ENCODE results near the gene CAMTA1.
A peak's percentile ranks its signal among the peaks of the same experiment; 100 is the strongest.
"Not testable (repeated sequence)": the region's sequence is repeated elsewhere in the genome, so short reads cannot be mapped to it uniquely, and the experiment has no call there.

CAMTA1 gene

DNA sequence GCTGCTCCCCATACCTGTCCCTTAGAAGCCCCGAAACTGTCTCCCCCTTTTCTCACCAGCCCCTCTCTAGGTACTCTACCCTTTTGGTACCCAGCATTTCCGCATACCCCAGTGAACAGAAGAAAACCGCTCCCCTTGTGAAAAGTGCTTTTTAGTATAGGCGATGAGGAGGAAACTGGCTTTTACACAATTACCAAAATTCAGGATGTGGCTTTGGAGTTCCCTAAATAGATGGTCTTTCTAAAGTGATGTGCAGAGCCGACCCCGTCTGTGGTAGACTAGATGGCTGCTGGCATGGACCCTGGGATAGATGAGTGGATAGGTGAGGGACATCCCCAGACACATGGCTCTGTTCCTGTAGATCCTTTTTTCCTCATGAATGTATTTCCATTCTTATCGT, 996.2 kb downstream of the CAMTA1 start:
- DNase-seq: no peak

DNA sequence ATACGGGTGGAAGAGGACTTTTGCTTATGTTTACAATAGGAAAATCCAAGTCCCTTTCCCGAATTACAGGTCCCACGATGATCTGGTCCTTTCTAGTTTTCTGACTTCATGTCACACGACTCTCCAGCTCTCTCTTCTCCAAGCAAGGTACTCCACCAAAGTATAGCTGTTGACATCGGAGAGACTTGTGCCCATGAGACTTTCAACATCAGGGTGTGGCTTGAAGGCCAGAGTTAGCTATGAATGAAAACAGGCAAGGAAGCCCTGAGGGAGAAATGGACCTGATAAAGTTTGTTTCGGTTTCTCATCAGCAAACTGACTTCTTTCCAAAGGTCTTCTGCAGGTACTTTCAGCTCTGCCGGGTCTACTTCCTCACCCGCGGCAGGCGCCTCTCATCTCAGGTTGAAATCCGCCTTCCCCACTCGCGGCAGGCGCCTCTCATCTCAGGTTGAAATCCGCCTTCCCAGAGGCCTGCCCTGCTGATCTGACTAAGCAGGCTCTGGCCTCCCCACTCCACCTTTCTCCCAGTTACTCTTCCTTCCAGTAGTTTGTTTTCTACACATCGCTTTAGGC, 996.8 kb downstream of the CAMTA1 start:
- DNase-seq: no peak

DNA sequence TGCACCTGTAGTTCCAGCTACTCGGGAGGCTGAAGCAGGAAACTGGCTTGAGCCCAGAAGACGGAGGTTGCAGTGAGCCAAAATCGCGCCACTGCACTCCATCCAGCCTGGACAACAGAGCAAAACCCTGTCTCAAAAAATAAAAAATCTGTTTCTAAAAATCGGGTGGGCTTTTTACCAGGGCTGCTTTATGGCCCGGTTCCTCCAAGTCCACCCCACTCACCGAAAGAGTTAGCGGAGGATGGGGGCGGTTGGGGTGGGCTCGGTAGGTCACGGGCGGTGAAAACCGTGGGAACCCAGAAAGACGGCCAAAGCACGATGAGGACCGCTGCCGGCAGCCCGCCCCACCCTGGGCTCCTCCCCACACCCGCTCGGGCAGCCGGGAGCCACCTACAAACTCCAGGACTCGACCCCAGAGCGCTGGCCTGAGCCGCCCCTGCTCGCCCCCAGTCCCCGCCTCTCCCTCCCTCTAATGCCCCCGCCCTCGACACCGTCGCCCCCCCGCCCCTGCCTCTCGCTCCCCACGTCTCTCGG, 998.0 kb downstream of the CAMTA1 start:
- DNase-seq: peak; percentile 94

DNA sequence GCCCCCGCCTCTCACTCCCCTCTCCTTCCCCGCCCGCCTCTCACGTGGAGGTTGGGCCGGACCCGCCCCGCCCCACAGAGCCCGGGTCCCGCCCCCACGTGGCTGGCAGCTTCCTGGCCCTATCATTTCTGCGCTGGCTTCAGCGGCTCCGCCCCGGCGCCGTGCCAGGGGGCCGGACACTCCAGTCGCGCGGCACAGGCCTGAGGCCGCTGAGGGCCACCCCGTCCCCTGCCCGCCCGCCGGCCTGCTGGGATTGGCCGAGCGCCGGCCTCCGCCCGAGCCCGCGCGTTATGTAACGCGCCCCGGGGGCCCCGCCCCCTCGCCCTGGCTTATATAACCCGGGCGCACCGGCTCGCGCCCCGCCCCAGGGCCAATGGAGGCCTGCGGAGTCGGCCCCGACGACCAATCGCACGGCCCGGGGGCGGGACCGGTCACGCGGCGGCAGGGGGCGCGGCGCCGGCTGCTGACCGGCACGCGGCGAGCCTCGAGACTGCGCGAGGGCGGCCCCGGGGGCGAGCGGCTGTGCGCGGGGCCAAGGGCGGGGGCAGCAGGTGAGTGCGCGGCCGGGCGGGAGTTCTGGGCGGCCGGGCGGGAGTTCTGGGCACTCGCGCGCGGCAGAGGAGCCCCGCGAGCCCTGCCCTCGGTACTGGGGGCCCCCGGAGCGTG, 998.7 kb downstream of the CAMTA1 start, which contains the start of gene PER3:
TSS of gene PER3 (plus strand) at position 466 of the 666 bp plus-strand sequence. CDS start 587 bp downstream, outside the sequence.
- peak; percentile 98 for DNase-seq

DNA sequence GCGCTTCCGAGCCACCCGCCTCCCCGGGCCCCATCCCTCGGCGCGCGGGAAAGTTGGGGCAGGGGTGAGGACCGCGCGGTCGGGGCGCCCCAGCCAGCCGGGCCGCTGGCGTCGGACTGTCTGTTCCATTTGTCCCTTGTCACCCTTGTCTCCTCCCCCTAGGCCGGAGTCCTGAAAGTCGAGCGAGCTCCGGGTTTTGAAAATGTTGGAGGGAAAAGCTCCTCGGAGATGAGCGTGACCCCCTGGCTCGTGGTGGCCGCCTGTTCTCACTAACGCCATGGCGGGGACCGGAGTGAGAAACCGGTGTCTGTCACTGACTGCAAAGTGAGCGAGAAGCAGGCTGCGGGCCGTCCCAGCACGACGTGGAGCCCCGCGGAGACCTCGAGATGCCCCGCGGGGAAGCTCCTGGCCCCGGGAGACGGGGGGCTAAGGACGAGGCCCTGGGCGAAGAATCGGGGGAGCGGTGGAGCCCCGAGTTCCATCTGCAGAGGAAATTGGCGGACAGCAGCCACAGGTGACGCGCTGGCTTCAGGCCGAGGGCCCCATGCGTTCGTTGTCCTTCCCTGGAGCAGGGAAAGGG, 999.3 kb downstream of the CAMTA1 start:
- no peak for DNase-seq

DNA sequence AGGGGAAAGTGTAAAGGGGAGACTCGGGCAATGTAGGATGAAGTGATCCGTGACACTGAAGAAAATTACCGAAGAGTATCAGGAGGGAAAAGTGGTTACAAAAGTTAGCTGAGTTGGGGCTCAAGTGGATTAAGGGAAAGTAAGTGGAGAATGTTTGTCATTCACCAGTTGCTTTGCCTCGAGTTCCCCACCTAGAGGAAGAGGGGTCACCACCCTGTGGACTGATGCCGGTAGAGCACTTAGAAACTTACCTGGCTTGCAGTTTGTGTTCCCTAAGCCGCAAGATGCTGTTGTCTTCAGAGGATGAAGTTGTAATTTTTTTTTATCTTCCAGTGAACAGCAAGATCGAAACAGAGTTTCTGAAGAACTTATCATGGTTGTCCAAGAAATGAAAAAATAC, 999.9 kb downstream of the CAMTA1 start:
- DNase-seq: no peak

DNA sequence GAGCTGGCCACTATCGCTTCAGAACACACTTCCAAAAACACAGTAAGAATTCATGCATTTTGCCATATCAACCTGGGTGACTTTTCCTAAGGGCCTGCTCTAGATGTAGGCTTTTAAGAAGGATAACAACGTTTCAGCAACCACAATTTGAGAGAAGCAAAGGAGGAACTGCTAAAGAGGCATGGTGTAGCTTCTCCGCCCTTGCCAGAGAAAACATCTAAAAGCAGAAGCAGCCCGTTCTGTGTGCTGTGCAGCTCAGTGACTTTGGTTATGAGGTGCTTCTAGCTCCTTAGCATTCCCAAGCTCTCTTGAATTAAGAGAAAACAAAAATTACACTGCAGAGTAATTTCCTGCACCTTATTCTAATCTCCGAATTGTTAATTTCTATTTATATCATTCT, 1001.5 kb downstream of the CAMTA1 start:
- DNase-seq: no peak

DNA sequence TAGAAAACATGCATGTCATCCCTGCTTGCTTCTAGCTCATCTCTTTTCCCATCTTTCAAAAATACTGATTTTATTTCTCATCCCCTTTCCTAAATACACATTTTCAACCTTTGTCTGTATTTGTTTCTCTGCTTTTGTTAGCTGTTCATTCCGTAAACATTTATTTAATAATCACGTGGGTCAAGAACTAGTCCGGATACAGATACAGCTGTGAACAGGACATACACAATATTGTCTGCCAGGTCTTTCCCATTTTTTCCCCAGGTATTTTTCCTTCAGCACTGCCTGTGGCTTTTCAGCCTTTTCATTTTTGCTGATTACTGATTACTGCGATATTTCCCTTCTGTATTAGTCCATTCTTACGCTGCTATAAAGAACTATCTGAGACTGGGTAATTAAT, 1004.6 kb downstream of the CAMTA1 start:
- DNase-seq: no peak

DNA sequence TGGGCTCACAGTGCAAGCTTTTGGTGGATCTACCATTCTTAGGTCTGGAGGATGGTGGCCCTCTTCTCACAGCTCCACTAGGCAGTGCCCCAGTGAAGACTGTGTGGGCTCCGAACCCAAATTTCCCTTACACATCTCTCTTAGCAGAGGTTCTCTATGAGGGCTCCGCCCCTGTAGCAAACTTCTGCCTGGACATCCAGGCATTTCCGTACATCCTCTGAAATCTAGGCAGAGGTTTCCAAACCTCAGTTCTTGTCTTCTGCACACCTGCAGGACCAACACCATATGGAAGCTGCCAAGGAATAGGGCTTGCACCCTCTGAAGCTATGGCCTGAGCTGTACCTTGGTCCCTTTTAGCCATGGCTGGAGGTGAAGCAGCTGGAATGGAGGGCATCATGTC, 1005.8 kb downstream of the CAMTA1 start:
- DNase-seq: not testable (repeated sequence)

DNA sequence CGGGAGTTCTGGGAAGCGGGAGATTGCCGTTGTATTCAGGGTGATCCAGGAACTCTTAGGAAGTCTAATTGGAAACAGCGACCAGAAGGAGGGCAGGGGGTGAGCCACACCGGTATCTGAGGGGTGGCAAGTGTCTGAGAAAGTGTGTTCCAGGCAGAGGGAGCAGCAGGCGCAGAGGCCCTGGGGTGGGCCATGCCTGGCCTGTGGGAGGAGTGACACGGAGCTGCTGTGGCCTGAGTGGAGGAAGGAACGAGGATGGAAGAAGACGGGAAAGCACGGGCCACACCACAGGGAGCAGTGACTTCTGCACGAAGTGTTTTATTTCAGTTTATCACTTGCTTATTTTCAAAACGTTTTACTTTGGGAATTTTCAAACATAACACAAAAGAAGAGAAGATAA, 1010.2 kb downstream of the CAMTA1 start:
- DNase-seq: no peak

DNA sequence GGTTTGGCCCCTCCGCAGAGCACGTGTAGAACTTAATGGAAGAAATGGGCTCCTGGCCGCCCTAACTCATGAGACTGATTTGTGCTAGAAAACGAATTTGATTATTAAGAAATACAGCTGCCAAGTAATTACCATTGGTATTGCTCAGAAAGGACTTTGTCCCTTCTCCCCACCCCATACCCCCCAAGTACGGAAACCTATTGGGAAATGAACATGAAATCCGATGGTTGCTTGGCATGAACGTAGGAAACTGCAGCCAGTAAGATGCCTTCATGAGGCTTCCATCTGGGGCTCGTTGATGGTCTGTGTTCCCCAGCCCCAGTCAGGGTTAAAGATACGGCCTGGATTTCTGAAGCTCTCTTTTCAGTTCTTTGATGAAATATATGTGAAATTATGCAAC, 1020.2 kb downstream of the CAMTA1 start:
- no peak for DNase-seq

DNA sequence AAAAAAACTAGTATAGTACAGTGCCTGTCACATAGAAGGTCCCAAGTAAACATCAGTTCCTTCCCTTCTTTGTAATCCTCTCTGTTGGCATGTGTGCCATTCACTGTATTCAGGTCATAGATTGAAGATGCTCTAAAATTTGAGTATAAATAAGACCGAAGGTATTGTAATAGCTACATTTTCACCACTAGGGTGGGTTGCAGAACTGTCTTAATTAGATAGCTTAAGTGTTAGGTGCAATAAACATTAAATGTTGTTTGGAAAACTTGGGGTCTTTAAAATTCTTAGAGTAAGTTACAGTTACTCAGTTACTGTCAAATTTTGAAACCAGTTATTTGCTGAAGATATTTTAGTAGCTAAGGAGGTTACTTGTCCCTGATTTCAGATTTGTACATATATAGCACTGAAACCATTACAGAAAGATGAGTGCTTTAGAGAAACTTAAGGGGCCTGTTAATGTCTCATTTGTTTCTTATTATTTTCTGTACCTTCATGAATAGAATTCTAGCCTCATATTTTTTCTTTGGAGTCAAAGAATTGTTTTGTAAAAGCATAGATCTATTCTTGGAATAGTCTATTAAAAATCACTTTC, 1023.1 kb downstream of the CAMTA1 start:
- DNase-seq: peak; percentile 25

DNA sequence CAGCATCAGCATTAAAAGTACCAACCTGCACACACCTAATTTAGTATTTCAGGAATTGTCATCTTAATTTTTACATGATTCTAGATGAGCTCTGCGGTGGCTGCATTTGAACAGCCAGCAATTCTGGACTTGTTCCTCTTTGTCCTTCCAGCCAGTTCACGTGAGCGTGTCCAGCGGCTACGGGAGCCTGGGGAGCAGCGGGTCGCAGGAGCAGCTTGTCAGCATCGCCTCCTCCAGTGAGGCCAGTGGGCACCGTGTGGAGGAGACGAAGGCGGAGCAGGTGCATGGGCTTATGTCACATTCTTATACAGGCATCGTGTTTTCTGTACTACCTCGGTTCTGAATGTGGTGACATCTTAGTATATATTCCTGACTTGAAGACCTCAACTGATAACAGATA, 1024.5 kb downstream of the CAMTA1 start:
- DNase-seq: no peak

DNA sequence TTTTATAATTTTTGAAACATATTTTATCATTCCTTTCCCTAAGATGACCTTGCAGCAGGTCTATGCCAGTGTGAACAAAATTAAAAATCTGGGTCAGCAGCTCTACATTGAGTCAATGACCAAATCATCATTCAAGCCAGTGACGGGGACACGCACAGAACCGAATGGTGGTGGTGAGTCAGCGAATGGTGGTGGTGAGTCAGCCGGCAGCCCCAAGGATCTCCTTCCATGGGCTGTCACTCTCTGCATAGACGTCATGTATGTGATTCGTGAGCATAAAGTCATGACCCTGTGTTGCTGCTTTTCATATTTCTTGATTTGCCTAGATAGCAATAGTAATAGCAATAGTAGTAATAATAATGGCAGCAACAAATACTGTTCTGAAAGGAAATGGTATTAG, 1025.1 kb downstream of the CAMTA1 start:
- no peak for DNase-seq

DNA sequence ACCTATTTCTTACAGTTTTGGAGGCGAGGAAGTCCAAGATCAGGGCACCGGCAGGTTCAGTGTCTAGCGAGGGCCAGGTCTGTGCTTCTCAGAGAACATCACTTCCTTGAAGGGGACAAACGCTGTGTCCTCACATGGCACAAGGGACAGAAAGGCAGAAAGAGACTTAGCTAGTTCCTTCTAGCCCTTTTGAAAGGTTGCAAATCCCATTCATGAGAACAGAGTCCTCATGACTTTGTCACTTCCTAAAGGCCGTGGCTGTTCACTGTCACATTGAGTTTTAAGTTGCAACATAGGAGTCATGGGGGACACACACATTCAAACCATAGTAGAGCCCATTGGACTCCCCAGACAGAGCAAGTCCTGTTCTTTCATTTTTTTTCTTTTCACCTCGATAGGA, 1026.2 kb downstream of the CAMTA1 start:
- DNase-seq: no peak

DNA sequence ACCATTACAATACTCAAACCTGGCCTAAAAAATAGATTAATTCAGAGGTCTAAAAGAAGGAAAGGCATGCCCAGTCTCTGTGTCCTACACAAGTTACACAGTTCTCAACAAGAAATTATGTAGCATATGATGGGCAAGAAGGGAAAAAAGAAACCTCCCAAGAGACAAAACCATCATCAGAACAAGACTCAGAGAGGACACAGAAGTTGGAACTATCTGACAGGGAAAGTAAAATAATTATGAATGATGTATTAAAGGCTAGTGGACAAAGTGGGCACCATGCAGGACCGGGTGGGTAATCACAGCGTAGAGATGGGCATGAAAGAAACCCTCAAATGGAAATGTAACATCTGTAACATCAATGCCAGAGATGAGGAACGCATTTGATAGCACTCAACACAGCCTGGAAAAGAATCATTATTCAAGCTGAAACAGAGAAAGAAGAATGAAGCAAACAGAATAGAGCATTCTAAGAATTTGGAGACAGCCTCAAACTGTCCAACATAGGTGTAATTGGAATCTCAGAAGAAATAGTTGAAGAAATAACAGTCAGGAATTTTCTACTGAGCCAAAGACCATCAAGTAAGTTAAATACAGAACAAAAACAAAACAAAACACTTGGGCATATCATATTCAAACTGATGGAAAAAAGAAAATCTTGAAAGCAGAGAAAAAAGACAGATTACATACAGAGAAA, 1028.6 kb downstream of the CAMTA1 start:
- no peak for DNase-seq

Data from NCI-H82 (cell line).